Progenitor cell of endocrine pancreas (in vitro differentiated cells): ENCODE data around the gene WDR41. TPM values are rescaled to one million over a fixed set of nuclear protein-coding genes. Genes with fewer than 3 reads are reported as not detected.
"Not testable (repeated sequence)": the region's sequence is repeated elsewhere in the genome, so short reads cannot be mapped to it uniquely, and the experiment has no call there.

Experiments
- DNase-seq: peaks from one replicate; pipeline ENCODE4 v3.0.0; 2021; ENCODE audit warnings: low spot score; ENCODE audit not compliant: unreplicated experiment
- H3K27ac Mint-ChIP-seq: 2 replicates; pipeline ENCODE4 v1.8.0; 2021; ENCODE audit warnings: mild to moderate bottlenecking, moderate library complexity, mixed read lengths
- H3K27me3 Mint-ChIP-seq: 2 replicates; pipeline ENCODE4 v1.8.0; 2021; ENCODE audit warnings: mixed read lengths
- H3K36me3 Mint-ChIP-seq: 2 replicates; pipeline ENCODE4 v1.8.0; 2022; ENCODE audit warnings: mixed read lengths; ENCODE audit not compliant: insufficient read depth
- H3K4me1 Mint-ChIP-seq: 2 replicates; pipeline ENCODE4 v1.8.0; 2021; ENCODE audit warnings: low read depth, mixed read lengths
- H3K4me3 Mint-ChIP-seq: 2 replicates; pipeline ENCODE4 v1.8.0; 2021; ENCODE audit warnings: low read depth, mild to moderate bottlenecking, moderate library complexity, mixed read lengths
- H3K9me3 Mint-ChIP-seq: 2 replicates; pipeline ENCODE4 v1.8.0; 2021; ENCODE audit warnings: low read depth, mixed read lengths
- CTCF ChIP-seq: fragments of 200-600 bp; sonication (generic); IDR thresholded peaks from one replicate; pipeline ENCODE4 v1.5.0; 2021; ENCODE audit warnings: antibody characterized with exemption, mild to moderate bottlenecking; ENCODE audit not compliant: unreplicated experiment
- long read RNA-seq: library from polyadenylated mRNA; unstranded; transcript quantifications from one replicate; pipeline ENCODE4 v2.0.0, GENCODE V29; 2020
- total RNA-seq: library from RNA; stranded (reverse); gene quantifications from 2 replicates; pipeline ENCODE4 v1.2.1, GENCODE V29; 2021

The WDR41 gene
- 56.3 and 58.4 TPM in 2 replicates for total RNA-seq
- long read RNA-seq, transcript WDR41-209 (5 exons, 616 nt) = minor isoform, 11 of 345 reads
- long read RNA-seq, transcript WDR41-227 (11 exons, 1,507 nt) = minor isoform, 6 of 345 reads
- long read RNA-seq, transcript WDR41-201 (13 exons, 3,958 nt) = major isoform, 187 of 345 reads
- long read RNA-seq, partial matches to known transcripts = 76 of 345 reads
- long read RNA-seq, other reads (novel, unspliced or antisense) = 64 of 345 reads

- Mint-ChIP-seq H3K27ac (peak within 1 kb of the TSS; percentile 96), H3K4me1 (peaks cover 8% of the 10 kb centered on the region), H3K36me3 (peaks cover 3% of the 10 kb centered on the region), H3K9me3 (no peaks in the 10 kb centered on the region), H3K27me3 (peaks cover 24% of the 10 kb centered on the region), H3K4me3 (peak within 1 kb of the TSS; percentile 84)
- peak; percentile 93 for TF ChIP-seq CTCF
- peak; percentile 83 for DNase-seq
Observed at GRCh38 chr5:77491783-77492652, at the start of gene WDR41. TSS of gene WDR41 (minus strand) at chr5:77492316. CDS start at chr5:77492220, 96 bp downstream.

GRCh38 chr5:77531297-77531696 lies 39.2 kb upstream of the WDR41 start:
- no peaks in the 10 kb centered on the region for H3K4me1 Mint-ChIP-seq
- no peak for DNase-seq
- H3K9me3 Mint-ChIP-seq = peaks cover 11% of the 10 kb centered on the region
- no peak for TF ChIP-seq CTCF
- no peaks in the 10 kb centered on the region for H3K36me3 Mint-ChIP-seq
- peaks cover 19% of the 10 kb centered on the region for H3K27me3 Mint-ChIP-seq
- H3K27ac Mint-ChIP-seq = no peak overlapping the region
- H3K4me3 Mint-ChIP-seq = no peak overlapping the region

DNA sequence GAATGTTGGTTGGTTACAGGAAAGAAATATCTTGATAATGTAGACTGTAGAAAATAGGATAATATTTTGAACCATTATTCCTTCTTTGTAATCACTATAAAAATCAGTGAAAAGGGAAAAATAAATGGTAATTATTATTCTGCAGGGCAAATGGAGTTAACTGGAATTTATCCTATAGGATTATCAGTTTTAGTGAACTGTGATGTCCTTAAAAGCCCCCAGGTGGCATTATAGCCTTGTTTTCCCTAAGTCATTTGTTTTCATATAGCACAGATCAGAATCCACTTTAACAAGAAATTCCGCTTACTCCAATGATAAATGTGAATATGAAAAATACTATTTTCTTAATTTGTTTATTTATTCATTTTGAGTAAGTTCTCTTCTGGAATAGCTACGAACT lies 26.2 kb upstream of the WDR41 start:
- H3K27me3 Mint-ChIP-seq = peaks cover 22% of the 10 kb centered on the region
- H3K4me1 Mint-ChIP-seq = no peaks in the 10 kb centered on the region
- no peak overlapping the region for H3K27ac Mint-ChIP-seq
- H3K4me3 Mint-ChIP-seq = no peak overlapping the region
- no peaks in the 10 kb centered on the region for H3K9me3 Mint-ChIP-seq
- H3K36me3 Mint-ChIP-seq = no peaks in the 10 kb centered on the region
- DNase-seq = no peak
- TF ChIP-seq CTCF = peak; percentile 61

- no peak for TF ChIP-seq CTCF
- Mint-ChIP-seq H3K4me1 (no peaks in the 10 kb centered on the region), H3K27ac (no peak overlapping the region), H3K36me3 (no peaks in the 10 kb centered on the region), H3K9me3 (peaks cover 3% of the 10 kb centered on the region), H3K27me3 (peaks cover 7% of the 10 kb centered on the region), H3K4me3 (no peak overlapping the region)
- DNase-seq = no peak
Observed at GRCh38 chr5:77514457-77514856, 22.3 kb upstream of the WDR41 start.

DNA sequence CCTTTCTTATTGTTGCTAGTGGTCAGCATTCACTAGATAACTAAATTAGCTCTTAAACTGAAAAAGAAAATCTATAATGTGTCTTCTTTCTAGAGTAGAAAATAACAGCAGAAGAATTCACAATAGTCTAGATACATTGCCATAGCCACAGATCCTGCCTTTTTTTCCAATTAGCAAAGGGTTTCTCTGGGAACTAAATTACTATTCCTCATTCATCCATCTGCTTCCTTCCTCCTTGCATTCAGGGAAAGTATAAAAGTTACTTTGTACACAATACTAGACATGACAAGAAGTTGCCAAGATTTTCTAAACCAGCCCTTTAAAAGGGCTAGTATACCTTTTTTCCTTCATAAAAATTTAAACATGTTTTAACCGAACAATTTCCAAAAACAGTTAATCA lies 21.2 kb upstream of the WDR41 start:
- Mint-ChIP-seq H3K27me3 (peaks cover 11% of the 10 kb centered on the region), H3K9me3 (peaks cover 5% of the 10 kb centered on the region), H3K4me3 (no peak overlapping the region), H3K4me1 (no peaks in the 10 kb centered on the region), H3K27ac (no peak overlapping the region), H3K36me3 (no peaks in the 10 kb centered on the region)
- no peak for TF ChIP-seq CTCF
- DNase-seq = no peak

- H3K27ac Mint-ChIP-seq, H3K27me3 Mint-ChIP-seq, H3K4me3 Mint-ChIP-seq, H3K4me1 Mint-ChIP-seq, DNase-seq, H3K36me3 Mint-ChIP-seq: not testable (repeated sequence)
- peaks cover 25% of the 10 kb centered on the region for H3K9me3 Mint-ChIP-seq
Observed at GRCh38 chr5:77501132-77501531, 9.0 kb upstream of the WDR41 start.
